Endothelial cell of umbilical vein (primary cell): ENCODE data around the gene RECQL5. TPM values are rescaled to one million over a fixed set of nuclear protein-coding genes. Genes with fewer than 3 reads are reported as not detected.

Experiments
- BruUV-seq: library from RNA; stranded (reverse); fragments of 400-500 nt; replicated peaks from 2 replicates; lab custom pipeline; 2021; lab: Mats Ljungman, UMichigan
- CTCF ChIA-PET: fragments of 300-600, 350-600 bp; sonication (Branson Sonifier 250); formaldehyde crosslinking; loops from one replicate; lab custom pipeline; 2021; ENCODE audit warnings: antibody characterized with exemption, inconsistent platforms; lab: Charles Lee
- POLR2A ChIA-PET: fragments of 300-600, 350-600 bp; sonication (Branson Sonifier 250); formaldehyde crosslinking; loops from one replicate; lab custom pipeline; 2021; ENCODE audit warnings: antibody characterized with exemption, inconsistent platforms; lab: Charles Lee
- DNase-seq: peaks from one replicate; pipeline ENCODE4 v3.0.0-alpha.2; 2011; ENCODE audit warnings: low read depth, low spot score
- FAIRE-seq: peaks from 2 replicates; lab custom pipeline; 2011; peaks lifted over from hg19 to GRCh38; lab: Jason Lieb, UNC
- H2AFZ ChIP-seq: 2 replicates; pipeline ENCODE4 v1.6.0; 2012; ENCODE audit warnings: low read depth, low read length, control low read depth, inconsistent platforms
- H3K27ac ChIP-seq: 2 replicates; pipeline ENCODE4 v1.5.1; 2011; ENCODE audit warnings: low read depth, mild to moderate bottlenecking, control low read depth, low read length, moderate library complexity; ENCODE audit not compliant: insufficient read depth
- H3K27me3 ChIP-seq, 2 experiments: 2 replicates each; pipeline versions ENCODE4 v1.6.0 to v1.6.1; 2011; ENCODE audit warnings: low read length in 2 of 2, mixed read lengths in 1 of 2; ENCODE audit not compliant: control insufficient read depth in 2 of 2, insufficient read depth in 2 of 2
- H3K36me3 ChIP-seq, 2 experiments: 2 replicates in 1 of 2; 3 replicates in 1 of 2; pipeline ENCODE4 v1.5.1; 2011; ENCODE audit warnings: low read length in 2 of 2, mild to moderate bottlenecking in 1 of 2, moderate library complexity in 1 of 2; ENCODE audit not compliant: control insufficient read depth in 2 of 2, insufficient read depth in 2 of 2; ENCODE audit errors: extremely low read depth in 1 of 2
- H3K4me1 ChIP-seq: 3 replicates; pipeline ENCODE4 v1.5.1; 2011; ENCODE audit warnings: mild to moderate bottlenecking, low read length; ENCODE audit not compliant: control insufficient read depth, insufficient read depth; ENCODE audit errors: extremely low read depth
- H3K4me2 ChIP-seq: 2 replicates; pipeline ENCODE4 v1.6.1; 2011; ENCODE audit warnings: low read length, control low read depth, mixed read lengths; ENCODE audit not compliant: insufficient read depth
- H3K4me3 ChIP-seq, 3 experiments: fragments of 200-600 bp in 1 of 3; sonication (generic), shearing (Covaris generic) in 1 of 3; replicated peaks in 1 of 3; 2 replicates each; pipeline ENCODE4 v1.5.1; 2011 to 2016; ENCODE audit warnings: control low read depth in 3 of 3, low read length in 3 of 3, mild to moderate bottlenecking in 2 of 3, inconsistent platforms in 1 of 3, low read depth in 1 of 3, moderate library complexity in 1 of 3; ENCODE audit not compliant: insufficient read depth in 1 of 3
- H3K79me2 ChIP-seq: 2 replicates; pipeline ENCODE4 v1.6.0; 2012; ENCODE audit warnings: low read length, inconsistent platforms; ENCODE audit not compliant: control insufficient read depth, insufficient read depth
- H3K9ac ChIP-seq: replicated peaks from 2 replicates; pipeline ENCODE3; 2011; ENCODE audit warnings: low read length, control low read depth; ENCODE audit not compliant: insufficient read depth; ENCODE audit errors: extremely low read depth
- H3K9me1 ChIP-seq: replicated peaks from 3 replicates; pipeline ENCODE4 v1.6.0; 2011; ENCODE audit warnings: mild to moderate bottlenecking, low read length; ENCODE audit not compliant: control insufficient read depth, insufficient read depth; ENCODE audit errors: extremely low read depth
- H3K9me3 ChIP-seq: replicated peaks from 2 replicates; pipeline ENCODE4 v1.5.1; 2012; ENCODE audit warnings: low read length, inconsistent platforms; ENCODE audit not compliant: control insufficient read depth, insufficient read depth
- H4K20me1 ChIP-seq: replicated peaks from 2 replicates; pipeline ENCODE3; 2011; ENCODE audit warnings: mild to moderate bottlenecking, low read length; ENCODE audit not compliant: control insufficient read depth, insufficient read depth; ENCODE audit errors: extremely low read depth
- EZH2 ChIP-seq: IDR thresholded peaks from 2 replicates; pipeline ENCODE4 v1.6.1; 2012; ENCODE audit warnings: borderline replicate concordance, low read depth, mild to moderate bottlenecking, moderate library complexity, low read length, inconsistent platforms; ENCODE audit not compliant: severe bottlenecking
- FOS ChIP-seq: IDR thresholded peaks from 2 replicates; pipeline ENCODE4 v1.6.1; 2011; ENCODE audit warnings: mild to moderate bottlenecking, low read length, moderate library complexity, borderline replicate concordance; ENCODE audit not compliant: insufficient read depth
- GATA2 ChIP-seq: IDR thresholded peaks from 2 replicates; pipeline ENCODE4 v1.7.0; 2011; ENCODE audit warnings: low read depth, mild to moderate bottlenecking, moderate library complexity, mixed read lengths, low read length; ENCODE audit not compliant: insufficient read length, insufficient read depth
- JUN ChIP-seq: IDR thresholded peaks from 2 replicates; pipeline ENCODE4 v1.6.1; 2011; ENCODE audit warnings: borderline replicate concordance, low read depth; ENCODE audit not compliant: insufficient read length, insufficient read depth
- MYC ChIP-seq: IDR thresholded peaks from one replicate; pipeline ENCODE4 v1.6.1; 2011; ENCODE audit warnings: mild to moderate bottlenecking, low read depth, low read length
- POLR2A ChIP-seq: IDR thresholded peaks from 2 replicates; pipeline ENCODE4 v1.6.1; 2012; ENCODE audit warnings: low read depth, mild to moderate bottlenecking, control low read depth, low read length
- POLR2AphosphoS5 ChIP-seq: IDR thresholded peaks from 2 replicates; pipeline ENCODE4 v1.6.1; 2012; ENCODE audit warnings: low read depth, mild to moderate bottlenecking, control low read depth, low read length, moderate library complexity; ENCODE audit not compliant: insufficient read depth
- dilution Hi-C: fragments of 300-500 bp; cut with MboI; formaldehyde crosslinking; loops from one replicate; pipeline ENCODE4 v1.15.0; 2019; ENCODE audit warnings: low sequenced_read_pairs; ENCODE audit not compliant: extremely low pct_ligation_motif_present
- intact Hi-C: fragments of 100-400 bp; cut with micrococcal nuclease; formaldehyde crosslinking; loops from one replicate; pipeline ENCODE4 v1.10.0; 2022
- polyA plus RNA-seq, 4 experiments: library from polyadenylated mRNA; depleted of rRNA in 3 of 4; stranded (reverse) in 3 of 4; unstranded in 1 of 4; fragments of >200 nt; gene quantifications; 2 replicates each; pipeline versions ENCODE4 v1.2.1 to v1.2.3, GENCODE V29; 2011 to 2012; ENCODE audit warnings: missing spikeins in 1 of 4
- total RNA-seq: library from RNA; stranded (reverse); gene quantifications from 2 replicates; pipeline ENCODE4 v1.2.3, GENCODE V29; 2021
- TF ChIP-seq, protein P1 (sequence below), 2 donors: IDR thresholded peaks; 1 replicate in 1 of 2; 2 replicates in 1 of 2; pipeline ENCODE4 v1.5.1; 2011; ENCODE audit warnings: low read length in 2 of 2, mild to moderate bottlenecking in 2 of 2, moderate library complexity in 2 of 2, control low read depth in 1 of 2, inconsistent platforms in 1 of 2, low read depth in 1 of 2; ENCODE audit not compliant: insufficient read depth in 1 of 2; ENCODE audit errors: extremely low read depth in 1 of 2
- TF ChIP-seq, protein P2 (sequence below): IDR thresholded peaks from 2 replicates; pipeline ENCODE4 v1.6.1; 2011; ENCODE audit not compliant: insufficient read depth, insufficient read length

RECQL5 gene
- total and polyA plus RNA-seq, 2 donors (not counting 3 experiments of a cell fraction or from before 2014, with no cell fraction given), result 21.3 to 30.7 TPM

DNA sequence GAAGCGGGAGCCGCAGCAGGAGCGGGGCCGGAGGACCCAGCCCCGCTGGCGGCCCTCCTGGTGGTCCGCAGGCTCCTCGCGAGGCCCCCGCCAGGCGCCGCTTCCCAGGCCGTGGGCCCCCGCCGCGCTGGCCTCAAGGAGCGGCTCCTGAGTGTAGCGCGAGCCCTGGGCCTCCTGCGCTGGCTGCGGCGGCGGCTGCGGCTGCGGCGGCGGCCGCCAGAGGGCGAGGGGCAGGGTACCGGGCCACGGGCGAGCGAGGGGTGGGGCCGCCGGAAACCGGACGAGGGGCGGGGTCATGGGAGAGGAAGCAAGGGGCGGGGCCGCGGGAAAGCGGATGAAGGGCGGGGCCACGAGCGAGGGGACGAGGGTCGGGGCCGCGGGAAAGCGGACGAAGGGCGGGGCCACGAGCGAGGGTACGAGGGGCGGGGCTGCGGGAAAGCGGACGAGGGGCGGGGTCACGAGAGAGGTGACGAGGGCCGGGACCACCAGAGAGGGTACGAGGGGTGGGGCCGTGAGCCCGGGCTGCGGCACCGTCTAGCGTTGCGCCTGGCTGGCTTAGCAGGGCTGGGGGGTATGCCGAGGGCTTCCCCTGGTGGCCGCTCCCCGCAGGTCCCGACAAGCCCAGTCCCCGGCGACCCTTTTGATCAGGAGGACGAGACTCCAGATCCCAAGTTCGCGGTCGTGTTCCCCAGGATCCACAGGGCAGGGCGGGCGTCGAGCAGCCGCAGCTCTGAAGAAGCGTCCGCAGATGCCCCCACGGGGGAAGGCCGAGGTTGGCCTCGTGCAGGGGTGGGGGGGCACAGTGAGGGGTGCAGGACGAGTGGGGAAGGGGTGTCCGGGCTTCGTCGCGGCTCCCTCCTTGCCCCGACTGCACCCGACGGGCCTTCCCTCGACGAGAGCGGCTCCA is 77.7 kb downstream of the RECQL5 start:
- Histone ChIP-seq H3K9me1 (no peaks in the 10 kb centered on the region), H2AFZ (peak overlapping the region; percentile 95), H3K4me1 (peaks cover 3% of the 10 kb centered on the region), H3K9ac (peak overlapping the region; percentile 75), H3K9me3 (no peaks in the 10 kb centered on the region), H3K4me2 (peak overlapping the region; percentile 54), H3K27ac (peak overlapping the region; percentile 68), H3K36me3 (no peaks in the 10 kb centered on the region), H4K20me1 (no peaks in the 10 kb centered on the region), H3K79me2 (no peaks in the 10 kb centered on the region), H3K27me3 (no peaks in the 10 kb centered on the region), H3K4me3 (peak overlapping the region in 2 of 3 experiments; percentile 48 to 55)
- dilution Hi-C loops, result no loop called here
- no TSS peak for BruUV-seq
- FAIRE-seq, result peak; percentile 90
- DNase-seq, result peak; percentile 74
- intact Hi-C loops, result loop anchor here (1.0 to 2.0 kb wide), 3 partner anchors 64 to 163 kb away; partner anchors contain the start of genes LLGL2 and TSEN54
- POLR2A ChIA-PET, result no interaction called here
- no peak for TF ChIP-seq GATA2
- peak; percentile 70 for TF ChIP-seq POLR2AphosphoS5
- TF ChIP-seq FOS, result no peak
- no peak for TF ChIP-seq JUN
- no peak for TF ChIP-seq MYC
- TF ChIP-seq EZH2, result no peak
- TF ChIP-seq, protein P1, sequence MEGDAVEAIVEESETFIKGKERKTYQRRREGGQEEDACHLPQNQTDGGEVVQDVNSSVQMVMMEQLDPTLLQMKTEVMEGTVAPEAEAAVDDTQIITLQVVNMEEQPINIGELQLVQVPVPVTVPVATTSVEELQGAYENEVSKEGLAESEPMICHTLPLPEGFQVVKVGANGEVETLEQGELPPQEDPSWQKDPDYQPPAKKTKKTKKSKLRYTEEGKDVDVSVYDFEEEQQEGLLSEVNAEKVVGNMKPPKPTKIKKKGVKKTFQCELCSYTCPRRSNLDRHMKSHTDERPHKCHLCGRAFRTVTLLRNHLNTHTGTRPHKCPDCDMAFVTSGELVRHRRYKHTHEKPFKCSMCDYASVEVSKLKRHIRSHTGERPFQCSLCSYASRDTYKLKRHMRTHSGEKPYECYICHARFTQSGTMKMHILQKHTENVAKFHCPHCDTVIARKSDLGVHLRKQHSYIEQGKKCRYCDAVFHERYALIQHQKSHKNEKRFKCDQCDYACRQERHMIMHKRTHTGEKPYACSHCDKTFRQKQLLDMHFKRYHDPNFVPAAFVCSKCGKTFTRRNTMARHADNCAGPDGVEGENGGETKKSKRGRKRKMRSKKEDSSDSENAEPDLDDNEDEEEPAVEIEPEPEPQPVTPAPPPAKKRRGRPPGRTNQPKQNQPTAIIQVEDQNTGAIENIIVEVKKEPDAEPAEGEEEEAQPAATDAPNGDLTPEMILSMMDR (IDR thresholded peaks at IDR 0.05; ENCODE audit: extremely low read depth in 1 of 2, insufficient read depth in 1 of 2, low read depth in 1 of 2, low read length in 2 of 2), result peak; percentile 38 to 47
- TF ChIP-seq POLR2A, result peak; percentile 42
- TF ChIP-seq, protein P2, sequence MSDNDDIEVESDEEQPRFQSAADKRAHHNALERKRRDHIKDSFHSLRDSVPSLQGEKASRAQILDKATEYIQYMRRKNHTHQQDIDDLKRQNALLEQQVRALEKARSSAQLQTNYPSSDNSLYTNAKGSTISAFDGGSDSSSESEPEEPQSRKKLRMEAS, result no peak
- CTCF ChIA-PET, result interaction anchor here (1.1 to 4.9 kb wide), 10 partner anchors 11 to 161 kb away, joined by 3 to 29 read pairs (median 4); partner anchors contain the start of gene TSEN54
